NCI-H82 treated with DMSO at 0.1 percent for 48 hours (cell line): ENCODE data around the gene MAPKAP1.
"Not testable (repeated sequence)": the region's sequence is repeated elsewhere in the genome, so short reads cannot be mapped to it uniquely, and the experiment has no call there.

Source experiments
- DNase-seq: peaks from one replicate; lab custom pipeline; 2025; ENCODE audit not compliant: unreplicated experiment; lab: John Stamatoyannopoulos, UW

Gene MAPKAP1

GRCh38 chr9:125609744-125610143 lies 97.3 kb downstream of the MAPKAP1 start:
- no peak for DNase-seq

- DNase-seq: no peak
Measured at GRCh38 chr9:125608489-125609224, 98.4 kb downstream of the MAPKAP1 start.

- no peak for DNase-seq
Measured at GRCh38 chr9:125604196-125604595, 102.8 kb downstream of the MAPKAP1 start.

- DNase-seq: no peak
Measured at GRCh38 chr9:125603478-125604021, 103.5 kb downstream of the MAPKAP1 start.

- no peak for DNase-seq
Measured at GRCh38 chr9:125601961-125602360, 105.0 kb downstream of the MAPKAP1 start.

GRCh38 chr9:125600194-125600593 lies 106.8 kb downstream of the MAPKAP1 start:
- peak; percentile 11 for DNase-seq

- no peak for DNase-seq
Measured at GRCh38 chr9:125594223-125594610, 112.8 kb downstream of the MAPKAP1 start.

- no peak for DNase-seq
Measured at GRCh38 chr9:125593581-125594222, 113.3 kb downstream of the MAPKAP1 start.

GRCh38 chr9:125591888-125592287 lies 115.1 kb downstream of the MAPKAP1 start:
- no peak for DNase-seq

- no peak for DNase-seq
Measured at GRCh38 chr9:125591245-125591644, 115.8 kb downstream of the MAPKAP1 start.

- DNase-seq: no peak
Measured at GRCh38 chr9:125589287-125589686, 117.7 kb downstream of the MAPKAP1 start.

- no peak for DNase-seq
Measured at GRCh38 chr9:125587819-125588460, 119.1 kb downstream of the MAPKAP1 start.

- peak; percentile 32 for DNase-seq
Measured at GRCh38 chr9:125586172-125586511, 120.9 kb downstream of the MAPKAP1 start.

GRCh38 chr9:125585503-125586171 lies 121.4 kb downstream of the MAPKAP1 start:
- no peak for DNase-seq

GRCh38 chr9:125580701-125581286 lies 126.2 kb downstream of the MAPKAP1 start:
- DNase-seq: no peak

- DNase-seq: no peak
Measured at GRCh38 chr9:125579030-125579932, 127.7 kb downstream of the MAPKAP1 start.

GRCh38 chr9:125574126-125574877 lies 132.7 kb downstream of the MAPKAP1 start:
- no peak for DNase-seq

- DNase-seq: not testable (repeated sequence)
Measured at GRCh38 chr9:125572461-125572860, 134.5 kb downstream of the MAPKAP1 start.

GRCh38 chr9:125571824-125572223 lies 135.2 kb downstream of the MAPKAP1 start:
- not testable (repeated sequence) for DNase-seq
